HepG2 (cell line): ENCODE results near the gene DNM3. TPM values are rescaled to one million over a fixed set of nuclear protein-coding genes. Genes with fewer than 3 reads are reported as not detected.

Experiments used
- ATAC-seq: fragments of 200-7000 bp; cut with Tn5 transposase; 3 replicates; pipeline ENCODE4 v1.9.1; 2020; ENCODE audit warnings: mild to moderate bottlenecking, moderate library complexity
- BruUV-seq: library from RNA; stranded (reverse); fragments of 400-500 nt; replicated peaks from 2 replicates; lab custom pipeline; 2021; lab: Mats Ljungman, UMichigan
- CTCF ChIA-PET: fragments of 300-600 bp; formaldehyde crosslinking; extraction: SDS; loops from one replicate; lab custom pipeline; 2021; ENCODE audit warnings: low total read pairs, inconsistent platforms, low intra/inter-chr PET ratio; lab: Yijun Ruan, JAX
- POLR2A ChIA-PET: fragments of 350-600 bp; sonication (Branson Sonifier 250); formaldehyde crosslinking; loops from one replicate; lab custom pipeline; 2020; ENCODE audit warnings: antibody characterized with exemption, inconsistent platforms; lab: Yijun Ruan, JAX
- DNase-seq: peaks from one replicate; pipeline ENCODE4 v3.0.0-alpha.2; 2015; ENCODE audit warnings: low spot score
- FAIRE-seq: peaks from 3 replicates; lab custom pipeline; 2011; peaks lifted over from hg19 to GRCh38; lab: Jason Lieb, UNC
- H2AFZ ChIP-seq: one replicate; pipeline ENCODE4 v1.6.1; 2011; ENCODE audit warnings: low read length, inconsistent platforms
- H3K27ac ChIP-seq: fragments of 300-600 bp; 3 replicates; pipeline ENCODE4 v1.8.0; 2011; ENCODE audit warnings: mixed run types, mild to moderate bottlenecking, mixed read lengths, low read length, inconsistent platforms; ENCODE audit not compliant: insufficient read depth; ENCODE audit errors: extremely low read length
- H3K27me3 ChIP-seq, 2 experiments: fragments of 200-600 bp in 1 of 2; 2 replicates in 1 of 2; 3 replicates in 1 of 2; pipeline versions ENCODE4 v1.6.0 to v1.8.0; 2011; ENCODE audit warnings: low read length in 2 of 2, mild to moderate bottlenecking in 2 of 2, moderate library complexity in 2 of 2, inconsistent platforms in 1 of 2; ENCODE audit not compliant: insufficient read depth in 2 of 2, control insufficient read depth in 1 of 2
- H3K36me3 ChIP-seq, 2 experiments: fragments of 200-600 bp in 1 of 2; replicated peaks in 1 of 2; 2 replicates in 1 of 2; 3 replicates in 1 of 2; pipeline versions ENCODE4 v1.5.1 to v1.8.0; 2011; ENCODE audit warnings: low read length in 2 of 2, inconsistent platforms in 1 of 2; ENCODE audit not compliant: insufficient read depth in 2 of 2, control insufficient read depth in 1 of 2
- H3K4me1 ChIP-seq: 2 replicates; pipeline ENCODE4 v1.5.1; 2012; ENCODE audit warnings: low read length, inconsistent platforms; ENCODE audit not compliant: insufficient read depth
- H3K4me2 ChIP-seq: 2 replicates; pipeline ENCODE4 v1.6.0; 2011; ENCODE audit warnings: low read depth, low read length, inconsistent platforms
- H3K4me3 ChIP-seq, 3 experiments: fragments of 200-600 bp in 1 of 3; sonication (generic), shearing (Covaris generic) in 1 of 3; replicated peaks in 1 of 3; 2 replicates each; pipeline ENCODE4 v1.5.1; 2011 to 2016; ENCODE audit warnings: low read length in 3 of 3, inconsistent platforms in 2 of 3, low read depth in 2 of 3, mild to moderate bottlenecking in 2 of 3, control low read depth in 1 of 3, mixed read lengths in 1 of 3; ENCODE audit not compliant: insufficient read depth in 1 of 3
- H3K79me2 ChIP-seq: one replicate; pipeline ENCODE4 v1.6.1; 2011; ENCODE audit warnings: low read length, inconsistent platforms; ENCODE audit not compliant: insufficient read depth
- H3K9ac ChIP-seq: 2 replicates; pipeline ENCODE4 v1.6.0; 2011; ENCODE audit warnings: mild to moderate bottlenecking, low read depth, low read length, inconsistent platforms; ENCODE audit not compliant: insufficient read depth
- H3K9me3 ChIP-seq: 2 replicates; pipeline ENCODE4 v1.5.1; 2012; ENCODE audit warnings: mild to moderate bottlenecking, low read length
- H4K20me1 ChIP-seq: 2 replicates; pipeline ENCODE4 v1.6.0; 2011; ENCODE audit warnings: inconsistent platforms, mild to moderate bottlenecking, low read length, moderate library complexity; ENCODE audit not compliant: insufficient read depth
- CREB1 ChIP-seq, 2 experiments: fragments of 450-650 bp in 1 of 2; IDR thresholded peaks; 2 replicates each; pipeline ENCODE4 v1.6.1; 2016 to 2017; ENCODE audit warnings: control low read depth in 1 of 2, mild to moderate bottlenecking in 1 of 2, missing compliant biosample characterization in 1 of 2, missing genetic modification characterization in 1 of 2
- CTCF ChIP-seq: sonication (generic); formaldehyde crosslinking; IDR thresholded peaks from 2 replicates; pipeline ENCODE4 v1.5.0; 2020; ENCODE audit warnings: mild to moderate bottlenecking, missing genetic modification reagents, moderate library complexity
- SMAD1 ChIP-seq: sonication (generic); formaldehyde crosslinking; IDR thresholded peaks from 2 replicates; pipeline ENCODE4 v1.4.0; 2020; ENCODE audit warnings: missing genetic modification reagents, low read depth, mild to moderate bottlenecking, borderline replicate concordance
- SMC3 ChIP-seq: IDR thresholded peaks from 2 replicates; pipeline ENCODE4 v1.6.1; 2011; ENCODE audit warnings: low read length, improper control_type of control experiment
- SOX6 ChIP-seq, 2 experiments: fragments of 450-650 bp in 1 of 2; sonication (generic) in 1 of 2; formaldehyde crosslinking in 1 of 2; IDR thresholded peaks; 2 replicates each; pipeline versions ENCODE4 v1.4.0 to v1.6.1; 2017 to 2020; ENCODE audit warnings: antibody characterized with exemption in 1 of 2, mild to moderate bottlenecking in 1 of 2, missing genetic modification reagents in 1 of 2
- STAG1 ChIP-seq: sonication (generic); formaldehyde crosslinking; IDR thresholded peaks from 2 replicates; pipeline ENCODE4 v1.4.0; 2020; ENCODE audit warnings: missing genetic modification reagents
- ZBTB26 ChIP-seq: IDR thresholded peaks from 2 replicates; pipeline ENCODE4 v1.6.1; 2016; ENCODE audit warnings: missing compliant biosample characterization, missing genetic modification reagents, borderline replicate concordance
- ZBTB8A ChIP-seq: sonication (generic); formaldehyde crosslinking; IDR thresholded peaks from 2 replicates; pipeline ENCODE4 v1.4.0; 2020; ENCODE audit warnings: mild to moderate bottlenecking, low read depth, missing genetic modification reagents, borderline replicate concordance
- ZFP41 ChIP-seq: sonication (generic); formaldehyde crosslinking; IDR thresholded peaks from 2 replicates; pipeline ENCODE4 v1.4.0; 2020; ENCODE audit warnings: mild to moderate bottlenecking, missing genetic modification reagents, borderline replicate concordance
- WGBS: methylation state at CpG from one replicate; pipeline ENCODE4 v1.1.6; 2017; ENCODE audit warnings: low lambda C conversion rate; 5-methylcytosine and 5-hydroxymethylcytosine counted together
- in situ Hi-C: cut with HindIII; loops from 2 replicates; pipeline ENCODE4 v1.10.0; 2017; ENCODE audit warnings: low pct_unique_long_range_greater_than_20kb; ENCODE audit not compliant: extremely low pct_ligation_motif_present
- intact Hi-C: fragments of 100-400 bp; cut with micrococcal nuclease; formaldehyde crosslinking; loops from one replicate; pipeline ENCODE4 v1.10.0; 2022; ENCODE audit not compliant: unreplicated experiment
- polyA plus RNA-seq, 8 experiments: library from polyadenylated mRNA; depleted of rRNA in 3 of 8; stranded (reverse) in 7 of 8; unstranded in 1 of 8; fragments of >200 nt; fragmentation: Illumina TruSeq in 4 of 8; extraction: Trizol in 4 of 8; gene quantifications; 2 replicates each; pipeline versions ENCODE4 v1.2.1 to v1.2.3, GENCODE V29; 2011 to 2016; ENCODE audit warnings: low read depth in 4 of 8, missing spikeins in 1 of 8, mixed read lengths in 1 of 8; ENCODE audit not compliant: insufficient read depth in 1 of 8
- total RNA-seq, 5 experiments: library from RNA; depleted of rRNA; stranded (reverse); fragments of >200 nt; fragmentation: Illumina TruSeq; extraction: Trizol; gene quantifications; 2 replicates each; pipeline ENCODE4 v1.2.3, GENCODE V29; 2016; ENCODE audit warnings: low read depth in 1 of 5
- TF ChIP-seq, protein P1 (sequence below): IDR thresholded peaks from 2 replicates; pipeline ENCODE4 v1.6.1; 2012; ENCODE audit warnings: low read depth, low read length, improper control_type of control experiment

DNM3 gene
- total and polyA plus RNA-seq, 2 of the 13 experiments (the other 11 are each of a cell fraction or from before 2014, with no cell fraction given), result 0.05 TPM; not detected in 1

- intact Hi-C loops (no loop called here), in situ Hi-C loops (loop anchor here (10.0 kb wide), 1 partner anchor 394 kb away; no protein-coding TSS in a partner anchor)
- FAIRE-seq (no peak), ATAC-seq (no peak), DNase-seq (no peak)
- no peaks in the 10 kb centered on the region for H3K79me2 ChIP-seq
- no peak overlapping the region for H3K4me2 ChIP-seq
- WGBS, result 16% methylated on average over 3 of the region's 3 CpGs
- CTCF ChIA-PET, result no interaction called here
- no peak overlapping the region for H3K4me3 ChIP-seq
- no peak overlapping the region for H3K9ac ChIP-seq
- H3K9me3 ChIP-seq, result no peaks in the 10 kb centered on the region
- POLR2A ChIA-PET, result no interaction called here
- H2AFZ ChIP-seq, result no peak overlapping the region
- H3K27me3 ChIP-seq, result no peaks in the 10 kb centered on the region
- no peaks in the 10 kb centered on the region for H4K20me1 ChIP-seq
- BruUV-seq, result no TSS peak
- no peaks in the 10 kb centered on the region for H3K36me3 ChIP-seq
- TF ChIP-seq SOX6 (IDR thresholded peaks at IDR 0.05), result no peak
- no peak for TF ChIP-seq SOX6 (CRISPR knock-in tag; IDR thresholded peaks at IDR 0.05)
- no peak for TF ChIP-seq SMAD1
- TF ChIP-seq ZFP41 (CRISPR knock-in tag), result no peak
- no peak for TF ChIP-seq ZBTB8A (CRISPR knock-in tag)
- peaks cover 10% of the 10 kb centered on the region for H3K4me1 ChIP-seq
- H3K27ac ChIP-seq, result no peak overlapping the region
Observed at GRCh38 chr1:172001288-172001687, 160.0 kb downstream of the DNM3 start.

DNA sequence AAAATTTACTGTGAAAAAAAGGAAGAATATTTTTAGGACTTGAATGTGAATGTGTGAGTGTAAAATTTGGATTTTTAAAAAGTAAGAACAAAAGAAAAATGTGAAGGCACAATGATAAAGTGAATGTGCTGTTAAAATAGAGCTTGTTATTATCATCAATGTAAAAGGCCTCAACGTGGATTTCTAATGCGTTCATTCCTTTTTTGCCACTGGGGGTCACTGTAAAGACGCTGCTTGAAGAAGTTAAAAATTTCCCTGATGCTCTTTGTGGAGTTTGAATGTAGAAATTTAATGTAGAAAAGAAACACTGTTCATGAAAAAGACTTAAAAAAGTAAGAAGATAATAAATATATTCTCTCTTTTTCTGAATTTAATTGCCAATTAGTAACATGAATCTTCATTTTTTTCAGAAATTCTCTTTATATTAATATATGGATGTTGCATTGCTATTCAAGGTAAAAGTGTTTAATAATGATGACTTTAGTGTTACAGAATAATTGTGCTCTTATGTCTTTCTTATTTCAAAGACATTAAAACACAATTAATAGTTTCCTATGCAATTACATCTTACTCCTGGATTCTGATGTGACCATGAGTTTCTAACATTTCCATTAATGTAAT, 161.5 kb downstream of the DNM3 start:
- no peaks in the 10 kb centered on the region for H3K27me3 ChIP-seq
- TF ChIP-seq CREB1 (IDR thresholded peaks at IDR 0.05) (no peak), CREB1 (CRISPR knock-in tag; IDR thresholded peaks at IDR 0.05) (no peak), CTCF (CRISPR knock-in tag) (peak; percentile 64), ZBTB26 (CRISPR knock-in tag) (no peak), STAG1 (CRISPR knock-in tag) (peak; percentile 82), SMC3 (peak; percentile 35; the same call in 1 of the 2 replicates)
- TF ChIP-seq, protein P1, sequence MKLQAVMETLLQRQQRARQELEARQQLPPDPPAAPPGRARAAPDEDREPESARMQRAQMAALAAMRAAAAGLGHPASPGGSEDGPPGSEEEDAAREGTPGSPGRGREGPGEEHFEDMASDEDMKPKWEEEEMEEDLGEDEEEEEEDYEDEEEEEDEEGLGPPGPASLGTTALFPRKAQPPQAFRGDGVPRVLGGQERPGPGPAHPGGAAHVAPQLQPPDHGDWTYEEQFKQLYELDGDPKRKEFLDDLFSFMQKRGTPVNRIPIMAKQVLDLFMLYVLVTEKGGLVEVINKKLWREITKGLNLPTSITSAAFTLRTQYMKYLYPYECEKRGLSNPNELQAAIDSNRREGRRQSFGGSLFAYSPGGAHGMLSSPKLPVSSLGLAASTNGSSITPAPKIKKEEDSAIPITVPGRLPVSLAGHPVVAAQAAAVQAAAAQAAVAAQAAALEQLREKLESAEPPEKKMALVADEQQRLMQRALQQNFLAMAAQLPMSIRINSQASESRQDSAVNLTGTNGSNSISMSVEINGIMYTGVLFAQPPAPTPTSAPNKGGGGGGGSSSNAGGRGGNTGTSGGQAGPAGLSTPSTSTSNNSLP, result peak; percentile 13; the same call in 1 of the 2 replicates
- TF ChIP-seq, all 625 proteins: peak for 4
- intact Hi-C loops, result loop anchor here (1.0 to 2.0 kb wide), 3 partner anchors 396 to 442 kb away; partner anchors contain the start of gene PIGC
- H3K9me3 ChIP-seq, result no peaks in the 10 kb centered on the region
- ChIA-PET POLR2A (no interaction called here), CTCF (interaction anchor here (1.1 to 2.3 kb wide), 4 partner anchors 397 to 726 kb away, joined by 3 to 14 read pairs (median 5); partner anchors contain the start of gene PIGC)
- DNase-seq, result peak; percentile 37
- H3K4me2 ChIP-seq, result no peak overlapping the region
- under 1% methylated on average over 3 of the region's 3 CpGs for WGBS
- peak; percentile 21 for FAIRE-seq
- H3K4me3 ChIP-seq, result no peak overlapping the region
- no peak overlapping the region for H2AFZ ChIP-seq
- H4K20me1 ChIP-seq, result no peaks in the 10 kb centered on the region
- H3K4me1 ChIP-seq, result peaks cover 12% of the 10 kb centered on the region
- no peak overlapping the region for H3K27ac ChIP-seq
- H3K9ac ChIP-seq, result no peak overlapping the region
- no peaks in the 10 kb centered on the region for H3K79me2 ChIP-seq
- in situ Hi-C loops, result loop anchor here (10.0 kb wide), 1 partner anchor 392 kb away; no protein-coding TSS in a partner anchor
- no peaks in the 10 kb centered on the region for H3K36me3 ChIP-seq
- BruUV-seq, result no TSS peak
- ATAC-seq, result no peak
